Neural cell (in vitro differentiated cells): ENCODE results near the gene AP1S3. TPM values are rescaled to one million over a fixed set of nuclear protein-coding genes. Genes with fewer than 3 reads are reported as not detected.

Experiments used
- H2AFZ ChIP-seq: fragments of 200-600, 300-800 bp; sonication (generic), shearing (Covaris generic); 2 replicates; pipeline ENCODE4 v1.6.0; 2014; ENCODE audit warnings: low read depth, mild to moderate bottlenecking, antibody characterized with exemption, low read length, moderate library complexity
- H3F3A ChIP-seq: fragments of 200-600 bp; shearing (Covaris generic); 2 replicates; pipeline ENCODE4 v1.6.1; 2016; ENCODE audit warnings: mild to moderate bottlenecking, moderate library complexity, mixed read lengths, antibody characterized with exemption, low read length; ENCODE audit not compliant: insufficient read depth, poor library complexity, severe bottlenecking
- H3K27ac ChIP-seq: fragments of 200-600, 300-800 bp; sonication (generic), shearing (Covaris generic); 2 replicates; pipeline ENCODE4 v1.5.1; 2014; ENCODE audit warnings: mild to moderate bottlenecking, low read length, moderate library complexity
- H3K27me3 ChIP-seq: fragments of 300-800, 200-600 bp; sonication (generic), shearing (Covaris generic); 2 replicates; pipeline ENCODE4 v1.6.0; 2014; ENCODE audit warnings: mild to moderate bottlenecking, low read depth, low read length, moderate library complexity; ENCODE audit not compliant: insufficient read depth
- H3K36me3 ChIP-seq: fragments of 300-800, 200-600 bp; sonication (generic), shearing (Covaris generic); 2 replicates; pipeline ENCODE4 v1.5.1; 2014; ENCODE audit warnings: mild to moderate bottlenecking, antibody characterized with exemption, low read length, moderate library complexity; ENCODE audit not compliant: insufficient read depth
- H3K4me2 ChIP-seq: fragments of 300-800, 200-600 bp; sonication (generic), shearing (Covaris generic); 2 replicates; pipeline ENCODE4 v1.6.0; 2014; ENCODE audit warnings: mild to moderate bottlenecking, low read length
- H3K4me3 ChIP-seq: fragments of 300-800, 200-600 bp; sonication (generic), shearing (Covaris generic); 2 replicates; pipeline ENCODE4 v1.5.1; 2014; ENCODE audit warnings: mild to moderate bottlenecking, low read length, moderate library complexity
- H3K79me2 ChIP-seq: fragments of 200-600 bp; shearing (Covaris generic); replicated peaks from 2 replicates; pipeline ENCODE4 v1.6.0; 2014; ENCODE audit warnings: mild to moderate bottlenecking, low read length, moderate library complexity; ENCODE audit not compliant: insufficient read depth
- H3K9ac ChIP-seq: fragments of 300-800, 200-600 bp; sonication (generic), shearing (Covaris generic); 2 replicates; pipeline ENCODE4 v1.6.1; 2016; ENCODE audit warnings: mild to moderate bottlenecking, low read length, mixed read lengths
- H3K9me2 ChIP-seq: fragments of 200-600 bp; shearing (Covaris generic); 2 replicates; pipeline ENCODE4 v1.6.1; 2016; ENCODE audit warnings: mild to moderate bottlenecking, low read length, mixed read lengths; ENCODE audit not compliant: insufficient read depth
- H3K9me3 ChIP-seq: fragments of 200-600, 300-800 bp; sonication (generic), shearing (Covaris generic); 2 replicates; pipeline ENCODE4 v1.6.1; 2016; ENCODE audit warnings: mild to moderate bottlenecking, mixed run types, low read length, moderate library complexity, mixed read lengths
- H4K20me1 ChIP-seq: fragments of 200-600 bp; shearing (Covaris generic); 2 replicates; pipeline ENCODE4 v1.6.1; 2016; ENCODE audit warnings: mild to moderate bottlenecking, mixed run types; ENCODE audit not compliant: insufficient read depth
- EP300 ChIP-seq: fragments of 450-650 bp; conservative IDR thresholded peaks from 2 replicates; pipeline ENCODE4 v1.6.1; 2014; ENCODE audit warnings: antibody characterized with exemption, mild to moderate bottlenecking, moderate library complexity; ENCODE audit not compliant: poor library complexity, severe bottlenecking
- EZH2 ChIP-seq: fragments of 200-600, 300-800 bp; shearing (Covaris generic), sonication (generic); IDR thresholded peaks from 2 replicates; pipeline ENCODE4 v1.6.1; 2014; ENCODE audit warnings: antibody characterized with exemption, low read length, borderline replicate concordance, mild to moderate bottlenecking; ENCODE audit not compliant: insufficient read depth, poor library complexity, severe bottlenecking
- MXI1 ChIP-seq: fragments of 450-650 bp; conservative IDR thresholded peaks from 2 replicates; pipeline ENCODE4 v1.6.1; 2014; ENCODE audit warnings: antibody characterized with exemption, mild to moderate bottlenecking; ENCODE audit not compliant: poor library complexity, severe bottlenecking
- POLR2AphosphoS5 ChIP-seq: IDR thresholded peaks from 2 replicates; pipeline ENCODE4 v1.6.1; 2012
- RAD21 ChIP-seq: fragments of 450-650 bp; conservative IDR thresholded peaks from 2 replicates; pipeline ENCODE4 v1.6.1; 2014; ENCODE audit warnings: antibody characterized with exemption, mild to moderate bottlenecking, moderate library complexity
- SMC3 ChIP-seq: fragments of 450-650 bp; conservative IDR thresholded peaks from 2 replicates; pipeline ENCODE4 v1.6.1; 2014; ENCODE audit warnings: antibody characterized with exemption, mild to moderate bottlenecking, moderate library complexity; ENCODE audit not compliant: poor library complexity
- TAF1 ChIP-seq: IDR thresholded peaks from 2 replicates; pipeline ENCODE4 v1.6.1; 2012; ENCODE audit warnings: low read depth
- polyA plus RNA-seq: library from polyadenylated mRNA; depleted of rRNA; stranded (reverse); fragments of >200 nt; gene quantifications from 2 replicates; pipeline ENCODE4 v1.2.3, GENCODE V29; 2014
- TF ChIP-seq, protein P1 (sequence below): IDR thresholded peaks from 2 replicates; pipeline ENCODE4 v1.6.1; 2012; ENCODE audit warnings: borderline replicate concordance
- TF ChIP-seq, protein P2 (sequence below): fragments of 450-650 bp; IDR thresholded peaks from 2 replicates; pipeline ENCODE4 v1.5.1; 2014; ENCODE audit warnings: antibody characterized with exemption, mild to moderate bottlenecking, moderate library complexity; ENCODE audit not compliant: poor library complexity, severe bottlenecking

The AP1S3 gene
- polyA plus RNA-seq, 1 donor from 2014 or later, result 2.7 TPM

DNA sequence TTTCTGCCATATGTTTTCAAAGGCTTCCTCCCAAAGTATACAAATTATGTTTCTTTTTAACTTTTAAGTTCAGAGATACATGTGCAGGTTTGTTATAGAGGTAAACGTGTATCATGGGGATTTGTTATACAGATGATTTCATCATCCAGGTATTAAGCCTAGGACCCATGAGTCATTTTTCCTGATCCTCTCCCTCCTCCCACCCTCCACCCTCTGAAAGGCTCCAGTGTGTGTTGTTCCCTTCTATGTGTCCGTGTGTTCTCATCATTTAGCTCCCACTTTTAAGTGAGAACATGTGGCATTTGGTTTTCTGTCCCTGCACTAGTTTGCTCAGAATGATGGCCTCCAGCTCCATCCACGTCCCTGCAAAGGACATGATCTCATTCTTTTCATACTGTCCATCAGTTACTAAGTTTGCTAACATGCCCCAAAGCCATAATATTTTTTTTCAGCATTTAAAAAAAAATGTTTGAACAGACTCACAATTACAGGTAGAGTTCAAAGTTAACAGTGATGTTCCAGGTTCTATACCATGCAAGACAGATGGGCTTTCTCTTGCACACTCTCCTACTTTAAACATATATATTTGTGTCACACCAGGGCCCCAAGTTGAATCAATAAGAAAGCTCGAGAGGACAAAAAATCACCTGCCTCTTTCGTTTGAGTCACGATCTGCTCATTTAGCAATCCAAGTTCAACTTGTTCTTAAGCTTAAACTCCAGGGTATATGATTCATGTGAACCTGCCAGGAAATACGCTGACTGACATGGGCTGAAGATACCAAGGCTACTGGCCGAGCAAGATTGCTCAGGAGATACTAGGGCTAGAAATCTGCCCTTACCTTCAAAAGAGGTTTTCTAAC, 77.6 kb downstream of the AP1S3 start:
- Histone ChIP-seq H3K4me2 (no peak overlapping the region), H4K20me1 (no peaks in the 10 kb centered on the region), H3K79me2 (no peaks in the 10 kb centered on the region), H2AFZ (no peak overlapping the region), H3K36me3 (no peaks in the 10 kb centered on the region), H3F3A (no peaks in the 10 kb centered on the region), H3K9me2 (no peaks in the 10 kb centered on the region), H3K4me3 (no peak overlapping the region), H3K9ac (no peak overlapping the region), H3K27me3 (no peaks in the 10 kb centered on the region), H3K9me3 (no peaks in the 10 kb centered on the region), H3K27ac (no peak overlapping the region)
- TF ChIP-seq MXI1, result no peak
- TF ChIP-seq TAF1, result no peak
- no peak for TF ChIP-seq POLR2AphosphoS5
- TF ChIP-seq SMC3, result no peak
- TF ChIP-seq, protein P1, sequence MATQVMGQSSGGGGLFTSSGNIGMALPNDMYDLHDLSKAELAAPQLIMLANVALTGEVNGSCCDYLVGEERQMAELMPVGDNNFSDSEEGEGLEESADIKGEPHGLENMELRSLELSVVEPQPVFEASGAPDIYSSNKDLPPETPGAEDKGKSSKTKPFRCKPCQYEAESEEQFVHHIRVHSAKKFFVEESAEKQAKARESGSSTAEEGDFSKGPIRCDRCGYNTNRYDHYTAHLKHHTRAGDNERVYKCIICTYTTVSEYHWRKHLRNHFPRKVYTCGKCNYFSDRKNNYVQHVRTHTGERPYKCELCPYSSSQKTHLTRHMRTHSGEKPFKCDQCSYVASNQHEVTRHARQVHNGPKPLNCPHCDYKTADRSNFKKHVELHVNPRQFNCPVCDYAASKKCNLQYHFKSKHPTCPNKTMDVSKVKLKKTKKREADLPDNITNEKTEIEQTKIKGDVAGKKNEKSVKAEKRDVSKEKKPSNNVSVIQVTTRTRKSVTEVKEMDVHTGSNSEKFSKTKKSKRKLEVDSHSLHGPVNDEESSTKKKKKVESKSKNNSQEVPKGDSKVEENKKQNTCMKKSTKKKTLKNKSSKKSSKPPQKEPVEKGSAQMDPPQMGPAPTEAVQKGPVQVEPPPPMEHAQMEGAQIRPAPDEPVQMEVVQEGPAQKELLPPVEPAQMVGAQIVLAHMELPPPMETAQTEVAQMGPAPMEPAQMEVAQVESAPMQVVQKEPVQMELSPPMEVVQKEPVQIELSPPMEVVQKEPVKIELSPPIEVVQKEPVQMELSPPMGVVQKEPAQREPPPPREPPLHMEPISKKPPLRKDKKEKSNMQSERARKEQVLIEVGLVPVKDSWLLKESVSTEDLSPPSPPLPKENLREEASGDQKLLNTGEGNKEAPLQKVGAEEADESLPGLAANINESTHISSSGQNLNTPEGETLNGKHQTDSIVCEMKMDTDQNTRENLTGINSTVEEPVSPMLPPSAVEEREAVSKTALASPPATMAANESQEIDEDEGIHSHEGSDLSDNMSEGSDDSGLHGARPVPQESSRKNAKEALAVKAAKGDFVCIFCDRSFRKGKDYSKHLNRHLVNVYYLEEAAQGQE, result no peak
- TF ChIP-seq EZH2, result no peak
- TF ChIP-seq EP300, result no peak
- no peak for TF ChIP-seq RAD21
- TF ChIP-seq, protein P2, sequence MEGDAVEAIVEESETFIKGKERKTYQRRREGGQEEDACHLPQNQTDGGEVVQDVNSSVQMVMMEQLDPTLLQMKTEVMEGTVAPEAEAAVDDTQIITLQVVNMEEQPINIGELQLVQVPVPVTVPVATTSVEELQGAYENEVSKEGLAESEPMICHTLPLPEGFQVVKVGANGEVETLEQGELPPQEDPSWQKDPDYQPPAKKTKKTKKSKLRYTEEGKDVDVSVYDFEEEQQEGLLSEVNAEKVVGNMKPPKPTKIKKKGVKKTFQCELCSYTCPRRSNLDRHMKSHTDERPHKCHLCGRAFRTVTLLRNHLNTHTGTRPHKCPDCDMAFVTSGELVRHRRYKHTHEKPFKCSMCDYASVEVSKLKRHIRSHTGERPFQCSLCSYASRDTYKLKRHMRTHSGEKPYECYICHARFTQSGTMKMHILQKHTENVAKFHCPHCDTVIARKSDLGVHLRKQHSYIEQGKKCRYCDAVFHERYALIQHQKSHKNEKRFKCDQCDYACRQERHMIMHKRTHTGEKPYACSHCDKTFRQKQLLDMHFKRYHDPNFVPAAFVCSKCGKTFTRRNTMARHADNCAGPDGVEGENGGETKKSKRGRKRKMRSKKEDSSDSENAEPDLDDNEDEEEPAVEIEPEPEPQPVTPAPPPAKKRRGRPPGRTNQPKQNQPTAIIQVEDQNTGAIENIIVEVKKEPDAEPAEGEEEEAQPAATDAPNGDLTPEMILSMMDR, result no peak

DNA sequence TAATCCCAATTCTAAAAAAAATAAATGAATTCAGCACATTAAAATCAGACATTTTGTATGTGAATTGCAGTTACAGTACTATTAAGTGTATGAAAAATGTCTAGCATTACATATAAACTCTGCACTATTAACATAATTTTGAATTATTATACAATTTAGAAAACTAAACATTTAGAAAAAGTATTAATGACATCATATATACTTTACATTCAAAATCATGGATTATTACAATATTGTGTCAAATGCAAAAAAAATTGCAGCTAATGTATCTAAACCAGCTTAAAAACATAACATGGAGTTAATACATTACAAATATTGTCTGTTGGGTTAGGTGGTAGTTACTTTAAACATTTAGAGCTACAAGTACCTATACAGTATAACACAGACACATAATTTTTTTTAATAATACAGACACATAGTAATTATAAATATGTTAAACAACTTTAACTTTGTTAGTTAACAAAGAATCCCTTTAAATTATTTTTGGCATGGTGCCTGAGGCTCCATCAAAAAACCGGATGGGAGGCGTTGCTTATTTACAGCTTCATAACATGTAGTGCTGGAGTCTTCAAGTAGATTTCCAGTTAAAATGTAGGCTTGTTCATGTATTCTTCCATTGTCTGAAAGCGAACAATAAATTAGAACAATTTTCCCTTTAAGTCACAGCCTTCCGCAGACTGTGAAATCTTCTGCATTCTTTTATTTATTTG, 79.1 kb downstream of the AP1S3 start:
- Histone ChIP-seq H4K20me1 (no peaks in the 10 kb centered on the region), H3K4me3 (no peak overlapping the region), H3K79me2 (no peaks in the 10 kb centered on the region), H3K4me2 (no peak overlapping the region), H3K36me3 (no peaks in the 10 kb centered on the region), H3K27ac (no peak overlapping the region), H3K9me2 (no peaks in the 10 kb centered on the region), H2AFZ (no peak overlapping the region), H3K9ac (no peak overlapping the region), H3F3A (no peaks in the 10 kb centered on the region), H3K9me3 (no peaks in the 10 kb centered on the region), H3K27me3 (no peaks in the 10 kb centered on the region)
- TF ChIP-seq, protein P1, result no peak
- TF ChIP-seq TAF1 (no peak), SMC3 (no peak), MXI1 (no peak), POLR2AphosphoS5 (no peak), EZH2 (no peak), EP300 (no peak), RAD21 (no peak)
- TF ChIP-seq, protein P2, result no peak
